HEK293 (cell line): ENCODE measurements around the gene HMGXB3.

ENCODE experiments used
- CTCF ChIA-PET: fragments of 350-600 bp; formaldehyde crosslinking; extraction: SDS; loops from one replicate; lab custom pipeline; 2021; ENCODE audit warnings: antibody characterized with exemption; lab: Yijun Ruan, JAX
- POLR2A ChIA-PET: fragments of 300-600 bp; formaldehyde crosslinking; extraction: SDS; loops from one replicate; lab custom pipeline; 2020; ENCODE audit warnings: antibody characterized with exemption, inconsistent platforms; lab: Yijun Ruan, JAX
- H3K27ac ChIP-seq: fragments of 200-500 bp; sonication (Bioruptor generic); 2 replicates; pipeline ENCODE4 v1.5.1; 2014; ENCODE audit warnings: low read depth, low read length, control low read depth, inconsistent platforms; ENCODE audit errors: extremely low read depth
- H3K36me3 ChIP-seq, 2 experiments: fragments of 200-500 bp in 1 of 2; sonication (Bioruptor generic) in 1 of 2; 1 replicate in 1 of 2; 2 replicates in 1 of 2; pipeline ENCODE4 v1.5.1; 2014 to 2017; ENCODE audit warnings: inconsistent platforms in 2 of 2, low read length in 2 of 2; ENCODE audit not compliant: control insufficient read depth in 2 of 2, insufficient read depth in 1 of 2
- H3K4me1 ChIP-seq: fragments of 200-500 bp; sonication (Bioruptor generic); 2 replicates; pipeline ENCODE4 v1.5.1; 2014; ENCODE audit warnings: mild to moderate bottlenecking, low read length, inconsistent platforms; ENCODE audit not compliant: control insufficient read depth, insufficient read depth
- H3K4me3 ChIP-seq: 2 replicates; pipeline ENCODE4 v1.5.1; 2011; ENCODE audit warnings: low read depth, mild to moderate bottlenecking, control low read depth, low read length, moderate library complexity
- H3K9me3 ChIP-seq: fragments of 200-500 bp; sonication (Bioruptor generic); 2 replicates; pipeline ENCODE4 v1.5.1; 2014; ENCODE audit warnings: low read depth, low read length, inconsistent platforms; ENCODE audit not compliant: control insufficient read depth, insufficient read depth
- GLI2 ChIP-seq: fragments of 450-650 bp; formaldehyde crosslinking; IDR thresholded peaks from 2 replicates; pipeline ENCODE4; 2017; ENCODE audit warnings: missing biosample characterization, missing genetic modification characterization, low read depth, borderline replicate concordance
- PRDM4 ChIP-seq: fragments of 450-650 bp; formaldehyde crosslinking; IDR thresholded peaks from 2 replicates; pipeline ENCODE4 v1.5.1; 2017; ENCODE audit warnings: missing biosample characterization, missing genetic modification characterization
- REPIN1 ChIP-seq: fragments of 450-650 bp; formaldehyde crosslinking; IDR thresholded peaks from 2 replicates; pipeline ENCODE4 v1.5.1; 2017; ENCODE audit warnings: missing biosample characterization, missing genetic modification characterization, low read depth
- ZBTB21 ChIP-seq: fragments of 450-650 bp; formaldehyde crosslinking; IDR thresholded peaks from 2 replicates; pipeline ENCODE4 v1.5.1; 2017; ENCODE audit warnings: missing biosample characterization, missing genetic modification characterization
- ZBTB26 ChIP-seq: fragments of 450-650 bp; formaldehyde crosslinking; optimal IDR thresholded peaks from 2 replicates; pipeline ENCODE3; 2016; ENCODE audit warnings: missing biosample characterization, mild to moderate bottlenecking, missing genetic modification characterization
- ZBTB48 ChIP-seq: fragments of 450-650 bp; formaldehyde crosslinking; IDR thresholded peaks from 2 replicates; pipeline ENCODE4 v1.5.1; 2016; ENCODE audit warnings: missing biosample characterization, missing genetic modification characterization
- ZBTB49 ChIP-seq: fragments of 450-650 bp; formaldehyde crosslinking; IDR thresholded peaks from 2 replicates; pipeline ENCODE4 v1.5.1; 2016; ENCODE audit warnings: missing biosample characterization, missing genetic modification characterization, low read depth
- ZNF157 ChIP-seq: fragments of 450-650 bp; formaldehyde crosslinking; IDR thresholded peaks from 2 replicates; pipeline ENCODE4 v1.5.1; 2016; ENCODE audit warnings: missing biosample characterization, missing genetic modification characterization
- ZNF211 ChIP-seq: fragments of 450-650 bp; formaldehyde crosslinking; IDR thresholded peaks from 2 replicates; pipeline ENCODE4 v1.5.1; 2016; ENCODE audit warnings: low read depth, missing biosample characterization, missing genetic modification characterization
- ZNF501 ChIP-seq: fragments of 450-650 bp; formaldehyde crosslinking; IDR thresholded peaks from 2 replicates; pipeline ENCODE4 v1.5.1; 2016; ENCODE audit warnings: missing biosample characterization, missing genetic modification characterization
- ZNF558 ChIP-seq: fragments of 450-650 bp; formaldehyde crosslinking; IDR thresholded peaks from 2 replicates; pipeline ENCODE4 v1.5.1; 2016; ENCODE audit warnings: missing biosample characterization, missing genetic modification characterization
- ZNF561 ChIP-seq: fragments of 450-650 bp; IDR thresholded peaks from 2 replicates; pipeline ENCODE4 v1.5.1; 2018; ENCODE audit warnings: missing biosample characterization, missing genetic modification characterization, borderline replicate concordance
- ZNF664 ChIP-seq: fragments of 450-650 bp; formaldehyde crosslinking; IDR thresholded peaks from 2 replicates; pipeline ENCODE4 v1.5.1; 2016; ENCODE audit warnings: missing biosample characterization, missing genetic modification characterization
- ZNF670 ChIP-seq: fragments of 450-650 bp; formaldehyde crosslinking; IDR thresholded peaks from 2 replicates; pipeline ENCODE4 v1.5.1; 2016; ENCODE audit warnings: missing biosample characterization, missing genetic modification characterization, low read depth
- ZNF76 ChIP-seq: fragments of 450-650 bp; formaldehyde crosslinking; IDR thresholded peaks from 2 replicates; pipeline ENCODE4; 2016; ENCODE audit warnings: low read depth, missing biosample characterization, missing genetic modification characterization, borderline replicate concordance

Gene HMGXB3

GRCh38 chr5:149982505-149982904 is 18.0 kb upstream of the HMGXB3 start:
- no peaks in the 10 kb centered on the region for H3K9me3 ChIP-seq
- POLR2A ChIA-PET = no interaction called here
- no peak overlapping the region for H3K27ac ChIP-seq
- H3K4me1 ChIP-seq = 0 out of 2 replicates have a peak, but pooled peaks cover 2% of the 10 kb centered on the region
- peaks cover 13 to 35% of the 10 kb centered on the region in 2 experiments; a peak in 2 of 3 replicates for H3K36me3 ChIP-seq
- CTCF ChIA-PET = interaction anchor here (0.6 to 4.1 kb wide), 11 partner anchors 8 to 972 kb away, joined by 3 to 29 read pairs (median 5); partner anchors contain the start of gene SLC26A2
- H3K4me3 ChIP-seq = no peak overlapping the region
- no peak for TF ChIP-seq ZBTB48 (tag by site-specific recombination)
- no peak for TF ChIP-seq ZBTB26 (tag by site-specific recombination)
- TF ChIP-seq ZBTB21 (tag by site-specific recombination) = no peak
- no peak for TF ChIP-seq ZNF664 (tag by site-specific recombination)
- no peak for TF ChIP-seq ZBTB49 (tag by site-specific recombination)
- TF ChIP-seq ZNF501 (tag by site-specific recombination) = no peak
- TF ChIP-seq PRDM4 (tag by site-specific recombination) = no peak
- TF ChIP-seq ZNF211 (tag by site-specific recombination) = no peak
- TF ChIP-seq GLI2 (tag by site-specific recombination) = no peak
- TF ChIP-seq ZNF157 (tag by site-specific recombination) = no peak
- TF ChIP-seq, all 188 proteins: peak for 0

- POLR2A ChIA-PET = no interaction called here
- peaks cover 0 to 3% of the 10 kb centered on the region in 2 experiments; a peak in 1 of 3 replicates for H3K36me3 ChIP-seq
- TF ChIP-seq ZNF558 (tag by site-specific recombination) (no peak), ZBTB21 (tag by site-specific recombination) (no peak), ZNF76 (no peak), ZNF670 (no peak), ZNF561 (no peak), REPIN1 (tag by site-specific recombination) (no peak)
- CTCF ChIA-PET = no interaction called here
- H3K27ac ChIP-seq = no peak overlapping the region
- H3K9me3 ChIP-seq = no peaks in the 10 kb centered on the region
- H3K4me3 ChIP-seq = no peak overlapping the region
- H3K4me1 ChIP-seq = 0 out of 2 replicates have a peak, but pooled peaks cover 2% of the 10 kb centered on the region
These were observed 12.4 kb upstream of the HMGXB3 start for GRCh38 chr5:149988126-149988525.
